HG03521 (cell line): ENCODE data around the gene AP1M1.

Experiments
- ATAC-seq: cut with Tn5 transposase; IDR thresholded peaks from one replicate; pipeline ENCODE4 v1.9.1; 2021; ENCODE audit warnings: mild to moderate bottlenecking, moderate library complexity; ENCODE audit not compliant: unreplicated experiment

The AP1M1 gene

GRCh38 chr19:16207490-16208025, 9.8 kb downstream of the AP1M1 start:
- no peak for ATAC-seq

- no peak for ATAC-seq
These were observed 10.5 kb downstream of the AP1M1 start for GRCh38 chr19:16208064-16208759.

GRCh38 chr19:16208847-16209665, 11.3 kb downstream of the AP1M1 start:
- no peak for ATAC-seq

GRCh38 chr19:16210168-16210567, 12.5 kb downstream of the AP1M1 start:
- no peak for ATAC-seq

GRCh38 chr19:16213076-16213475, 15.4 kb downstream of the AP1M1 start:
- no peak for ATAC-seq

- no peak for ATAC-seq
These were observed 19.3 kb downstream of the AP1M1 start for GRCh38 chr19:16216744-16217670.

- no peak for ATAC-seq
These were observed 20.2 kb downstream of the AP1M1 start for GRCh38 chr19:16217716-16218451.

GRCh38 chr19:16218851-16219250, 21.1 kb downstream of the AP1M1 start:
- no peak for ATAC-seq

- ATAC-seq, result no peak
These were observed 25.1 kb downstream of the AP1M1 start for GRCh38 chr19:16222806-16223205.

GRCh38 chr19:16223746-16224145, 26.0 kb downstream of the AP1M1 start:
- no peak for ATAC-seq

- ATAC-seq, result no peak
These were observed 26.8 kb downstream of the AP1M1 start for GRCh38 chr19:16224293-16225045.

- ATAC-seq, result no peak
These were observed 27.8 kb downstream of the AP1M1 start for GRCh38 chr19:16225279-16226183.

GRCh38 chr19:16226184-16226591, 28.5 kb downstream of the AP1M1 start:
- ATAC-seq, result no peak

- no peak for ATAC-seq
These were observed 29.4 kb downstream of the AP1M1 start for GRCh38 chr19:16226878-16227836.

GRCh38 chr19:16227837-16228636, 30.3 kb downstream of the AP1M1 start:
- ATAC-seq, result no peak

GRCh38 chr19:16228637-16229321, 31.1 kb downstream of the AP1M1 start:
- no peak for ATAC-seq
